Hematopoietic multipotent progenitor cell treated with erythropoietin and hydrocortisone succinate and interleukin-3 and kit ligand, for 17 days (in vitro differentiated cells): ENCODE measurements around the gene ADGRE2.
"Not testable (repeated sequence)": the region's sequence is repeated elsewhere in the genome, so short reads cannot be mapped to it uniquely, and the experiment has no call there.

Experiments used
- DNase-seq: peaks from one replicate; pipeline ENCODE4 v3.0.0-alpha.2; 2015; ENCODE audit warnings: low spot score

Gene ADGRE2

GRCh38 chr19:14778110-14778845, at the start of gene ADGRE2:
TSS of gene ADGRE2 (minus strand) at chr19:14778560. CDS start at chr19:14776756, 1,804 bp downstream.
- DNase-seq, result not testable (repeated sequence)

- DNase-seq, result no peak
These were observed 47.6 kb upstream of the ADGRE2 start for GRCh38 chr19:14826006-14826405.

DNA sequence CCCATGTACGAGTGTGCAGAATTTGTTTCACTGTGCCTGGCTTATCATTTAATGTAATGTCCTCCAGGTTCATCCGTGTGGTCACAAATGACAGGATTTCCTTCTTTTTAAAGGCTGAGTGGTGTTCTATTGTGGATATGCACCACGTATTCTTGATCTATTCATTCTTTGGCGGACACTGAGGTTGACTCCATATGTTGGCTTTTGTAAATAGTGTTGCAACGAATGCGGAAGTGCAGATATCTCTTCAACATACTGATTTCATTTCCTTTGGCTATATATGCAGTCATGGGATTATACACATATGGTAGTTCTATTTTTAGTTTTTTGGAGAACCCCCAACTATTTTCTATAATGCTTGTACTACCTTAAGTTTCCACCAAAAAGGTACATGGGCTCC, 43.6 kb upstream of the ADGRE2 start:
- no peak for DNase-seq

GRCh38 chr19:14818588-14818987, 40.2 kb upstream of the ADGRE2 start:
- DNase-seq, result no peak

DNA sequence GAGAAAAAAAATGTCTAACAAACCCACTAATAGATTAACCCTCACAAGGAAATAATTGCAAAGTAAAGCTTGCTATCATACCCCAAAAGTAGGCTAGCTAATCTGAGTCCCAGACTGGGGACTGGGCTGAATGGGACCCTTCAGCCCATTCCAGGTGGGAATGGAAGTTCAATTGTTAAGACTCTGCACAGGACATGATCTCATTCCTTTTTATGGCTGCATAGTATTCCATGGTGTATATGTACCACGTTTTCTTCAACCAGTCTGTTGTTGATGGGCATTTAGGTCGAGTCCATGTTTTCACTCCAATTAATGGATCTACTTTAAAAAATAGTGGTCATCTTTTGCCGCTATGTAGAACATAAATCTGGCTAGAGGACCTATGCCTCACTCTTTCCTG, 38.7 kb upstream of the ADGRE2 start:
- DNase-seq, result no peak

- DNase-seq, result no peak
These were observed 36.8 kb upstream of the ADGRE2 start for GRCh38 chr19:14814982-14815652.

GRCh38 chr19:14809272-14810057, 31.1 kb upstream of the ADGRE2 start:
- no peak for DNase-seq

DNA sequence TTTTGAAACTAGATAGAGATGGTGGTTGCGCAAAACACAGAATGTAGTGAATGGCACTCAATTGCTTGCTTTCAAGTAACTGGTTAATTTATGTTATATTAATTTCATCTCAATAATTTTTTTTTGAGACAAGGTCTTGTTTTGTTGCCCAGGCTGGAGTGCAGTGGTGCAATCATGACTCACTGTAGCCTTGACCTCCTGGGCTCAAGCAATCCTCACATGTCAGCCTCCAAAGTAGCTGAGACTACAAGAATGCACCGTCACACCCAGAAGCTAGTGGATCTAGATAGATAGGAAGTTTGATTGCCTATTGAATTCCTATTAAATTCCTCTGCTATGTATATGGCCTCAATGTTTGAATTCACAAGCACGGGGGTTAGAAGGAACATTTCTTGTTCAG, 26.4 kb upstream of the ADGRE2 start:
- DNase-seq, result no peak

DNA sequence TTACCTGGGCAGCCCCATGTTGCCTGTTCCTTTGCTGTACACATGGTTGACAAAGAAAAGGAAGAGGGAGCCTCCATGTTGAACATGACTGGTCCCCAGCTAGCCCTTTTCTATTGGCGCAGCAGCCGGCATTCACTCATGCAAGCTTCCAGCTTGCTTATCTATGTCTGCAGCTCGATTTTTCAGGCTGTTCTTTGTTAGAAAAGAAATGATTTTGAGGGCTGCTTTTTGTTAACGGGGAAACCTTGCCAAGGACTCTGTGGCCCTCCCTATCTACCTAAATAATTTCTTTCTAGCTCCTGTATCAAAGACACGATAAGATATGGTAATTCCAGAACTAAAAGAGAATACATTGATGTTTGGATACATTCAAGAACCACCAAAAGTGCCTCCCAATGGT, 20.4 kb upstream of the ADGRE2 start:
- no peak for DNase-seq

DNA sequence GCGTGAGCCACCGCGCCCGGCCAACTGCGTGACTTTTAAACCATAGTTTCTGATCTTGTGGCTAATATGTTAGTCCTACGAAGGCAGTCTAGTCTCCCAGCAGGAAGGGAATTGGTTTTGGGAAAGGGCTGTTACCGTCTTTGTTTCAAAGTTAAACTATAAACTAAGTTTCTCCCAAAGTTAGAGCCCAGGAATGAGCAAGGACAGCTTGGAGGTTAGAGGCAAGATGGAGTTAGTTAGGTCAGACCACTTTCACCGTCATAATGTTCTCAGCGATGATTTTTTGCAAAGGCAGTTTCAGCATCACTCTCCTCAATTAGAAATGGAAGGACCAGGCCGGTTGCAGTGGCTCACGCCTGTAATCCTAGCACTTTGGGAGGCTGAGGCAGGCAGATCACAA, 17.7 kb upstream of the ADGRE2 start:
- DNase-seq, result no peak

GRCh38 chr19:14795078-14795721, 16.8 kb upstream of the ADGRE2 start:
- DNase-seq, result no peak

GRCh38 chr19:14792250-14792649, 13.9 kb upstream of the ADGRE2 start:
- DNase-seq, result not testable (repeated sequence)

- no peak for DNase-seq
These were observed 8.1 kb upstream of the ADGRE2 start for GRCh38 chr19:14786421-14786851.

GRCh38 chr19:14785102-14785793, 6.9 kb upstream of the ADGRE2 start:
- not testable (repeated sequence) for DNase-seq

GRCh38 chr19:14784730-14785101, 6.4 kb upstream of the ADGRE2 start:
- DNase-seq, result not testable (repeated sequence)

GRCh38 chr19:14783410-14783998, 5.1 kb upstream of the ADGRE2 start:
- DNase-seq, result not testable (repeated sequence)

DNA sequence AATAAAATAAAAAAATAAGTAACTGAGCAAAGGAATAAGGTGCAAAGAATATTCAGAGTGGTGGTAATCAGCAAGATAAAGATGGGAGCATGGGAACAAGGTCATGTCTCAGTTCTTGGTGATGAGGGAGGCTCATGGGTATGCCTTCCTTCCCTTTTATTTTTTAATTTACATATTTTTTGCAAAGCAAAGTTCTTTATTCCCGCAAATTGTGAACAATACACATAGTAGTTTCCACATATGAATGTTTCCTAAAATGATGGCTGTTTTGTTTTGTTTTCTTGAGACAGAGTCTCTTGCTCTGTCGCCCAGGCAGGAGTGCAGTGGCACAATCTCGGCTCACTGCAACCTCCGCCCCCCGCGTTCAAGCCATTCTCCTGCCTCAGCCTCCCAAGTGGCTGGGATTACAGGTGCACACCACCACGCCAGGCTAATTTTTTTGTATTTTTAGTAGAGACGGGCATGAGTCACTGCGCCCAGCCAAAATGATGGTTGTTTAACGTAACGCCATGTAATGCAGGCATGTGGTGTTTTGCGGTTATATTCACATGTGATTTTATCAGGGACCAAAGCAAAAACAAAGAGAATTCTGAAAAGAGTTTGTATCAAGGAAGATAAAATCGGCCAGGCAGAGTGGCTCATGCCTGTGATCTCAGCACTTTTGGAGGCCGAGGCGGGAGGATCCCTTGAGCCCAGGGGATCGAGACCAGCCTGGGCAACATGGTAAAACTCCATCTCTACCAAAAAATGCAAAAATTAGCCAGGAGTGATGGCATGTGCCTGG, 4.5 kb upstream of the ADGRE2 start:
- DNase-seq, result no peak

DNA sequence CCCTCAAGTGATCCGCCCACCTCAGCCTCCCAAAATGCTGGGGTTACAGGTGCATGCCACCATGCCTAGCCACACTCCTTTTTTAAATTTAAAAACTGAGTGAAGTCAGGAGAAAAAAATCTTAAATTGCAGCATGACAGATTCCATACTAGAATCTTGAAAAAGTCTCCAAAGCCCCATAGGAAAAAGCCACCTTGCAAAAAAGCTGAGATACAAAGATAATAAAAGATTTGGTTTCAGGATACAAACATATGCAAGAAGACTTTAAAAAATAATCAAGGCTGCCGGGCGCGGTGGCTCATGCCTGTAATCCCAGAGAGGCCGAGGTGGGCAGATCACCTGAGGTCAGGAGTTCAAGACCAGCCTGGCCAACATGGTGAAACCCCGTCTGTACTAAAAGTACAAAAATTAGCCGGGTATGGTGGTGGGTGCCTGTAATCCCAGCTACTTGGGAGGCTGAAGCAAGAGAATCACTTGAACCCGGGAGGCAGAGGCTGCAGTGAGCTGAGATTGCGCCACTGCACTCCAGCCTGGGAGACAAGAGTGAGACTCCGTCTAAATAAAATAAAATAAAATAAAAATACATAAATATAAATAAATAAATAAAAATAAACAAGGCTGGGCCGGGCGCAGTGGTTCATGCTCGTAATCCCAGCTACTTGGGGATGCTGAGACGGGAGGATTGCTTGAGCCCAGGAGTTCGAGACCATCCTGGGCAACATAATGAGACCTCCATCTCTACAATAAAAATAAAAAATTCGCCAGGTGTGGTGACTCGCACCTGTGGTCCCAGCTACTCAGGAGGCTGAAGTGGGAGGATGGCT, 3.6 kb upstream of the ADGRE2 start:
- not testable (repeated sequence) for DNase-seq

GRCh38 chr19:14780622-14781225, 2.4 kb upstream of the ADGRE2 start:
- DNase-seq, result not testable (repeated sequence)
